Suprapubic skin (tissue), 4 donors: ENCODE data around the gene SGCD. TPM values are rescaled to one million over a fixed set of nuclear protein-coding genes. Genes with fewer than 3 reads are reported as not detected.

Experiments used
- DNase-seq, 2 donors: peaks; one replicate each; pipeline ENCODE4 v3.0.0-alpha.2; 2019; ENCODE audit warnings: low spot score in 2 of 2
- H3K27ac ChIP-seq: fragments of 200-600 bp; sonication (generic); one replicate; pipeline ENCODE4 v1.5.1; 2019
- H3K27me3 ChIP-seq: fragments of 200-600 bp; sonication (generic); one replicate; pipeline ENCODE4 v1.5.1; 2019
- H3K36me3 ChIP-seq: fragments of 200-600 bp; sonication (generic); one replicate; pipeline ENCODE4 v1.5.1; 2019
- H3K4me1 ChIP-seq: fragments of 200-600 bp; sonication (generic); one replicate; pipeline ENCODE4 v1.5.1; 2019
- H3K4me3 ChIP-seq: fragments of 200-600 bp; sonication (generic); one replicate; pipeline ENCODE4 v1.5.1; 2019; ENCODE audit warnings: mild to moderate bottlenecking
- H3K9me3 ChIP-seq: fragments of 200-600 bp; sonication (generic); one replicate; pipeline ENCODE4 v1.5.1; 2019
- CTCF ChIP-seq, 2 donors: fragments of 200-600 bp in 1 of 2; fragments of 450-650 bp in 1 of 2; sonication (generic) in 1 of 2; IDR thresholded peaks; one replicate each; pipeline ENCODE4 v1.5.1; 2016 to 2019; ENCODE audit warnings: antibody characterized with exemption in 2 of 2, mild to moderate bottlenecking in 1 of 2, moderate library complexity in 1 of 2
- EP300 ChIP-seq: sonication (generic); formaldehyde crosslinking; IDR thresholded peaks from one replicate; pipeline ENCODE4 v1.6.1; 2017; ENCODE audit warnings: antibody characterized with exemption
- POLR2A ChIP-seq, 2 donors: fragments of 450-650 bp; IDR thresholded peaks; one replicate each; pipeline ENCODE4 v1.6.1; 2017; ENCODE audit warnings: antibody characterized with exemption in 2 of 2, mild to moderate bottlenecking in 2 of 2, moderate library complexity in 2 of 2
- POLR2AphosphoS5 ChIP-seq, 3 donors: sonication (generic); formaldehyde crosslinking; IDR thresholded peaks; one replicate each; pipeline ENCODE4 v1.6.1; 2017; ENCODE audit warnings: antibody characterized with exemption in 3 of 3
- WGBS: methylation state at CpG from one replicate; pipeline ENCODE4 v1.1.5; 2018; 5-methylcytosine and 5-hydroxymethylcytosine counted together
- total RNA-seq, 4 donors: library from RNA; depleted of rRNA; stranded (reverse); fragments of >200 nt; gene quantifications; one replicate each; pipeline ENCODE4 v1.1.0, GENCODE V29; 2016

The SGCD gene
- total RNA-seq, 4 donors from 2014 or later = 1.2 to 5.7 (median 3.9) TPM

GRCh38 chr5:156486394-156487238, 159.7 kb downstream of the SGCD start:
- Histone ChIP-seq H3K9me3 (peaks cover 4% of the 10 kb centered on the region), H3K4me3 (no peak overlapping the region), H3K27me3 (no peaks in the 10 kb centered on the region), H3K36me3 (no peaks in the 10 kb centered on the region), H3K27ac (no peak overlapping the region), H3K4me1 (no peaks in the 10 kb centered on the region)
- 86% methylated on average over 1 of the region's 2 CpGs for WGBS
- TF ChIP-seq CTCF (IDR thresholded peaks at IDR 0.05) = no peak
- no peak for TF ChIP-seq POLR2A (IDR thresholded peaks at IDR 0.05)
- no peak for TF ChIP-seq POLR2AphosphoS5 (IDR thresholded peaks at IDR 0.05)
- TF ChIP-seq EP300 = no peak
- DNase-seq = no peak

- 14% methylated on average over 1 of the region's 1 CpG for WGBS
- TF ChIP-seq CTCF (IDR thresholded peaks at IDR 0.05) = no peak
- no peak for TF ChIP-seq POLR2AphosphoS5 (IDR thresholded peaks at IDR 0.05)
- no peak for TF ChIP-seq POLR2A (IDR thresholded peaks at IDR 0.05)
- no peak for TF ChIP-seq EP300
- H3K36me3 ChIP-seq = no peaks in the 10 kb centered on the region
- no peak for DNase-seq
- no peaks in the 10 kb centered on the region for H3K4me1 ChIP-seq
- H3K9me3 ChIP-seq = no peaks in the 10 kb centered on the region
- H3K4me3 ChIP-seq = no peak overlapping the region
- no peak overlapping the region for H3K27ac ChIP-seq
- H3K27me3 ChIP-seq = no peaks in the 10 kb centered on the region
These were observed 164.8 kb downstream of the SGCD start for GRCh38 chr5:156491766-156492165.

- whole genome bisulfite sequencing = 75% methylated on average over 3 of the region's 3 CpGs
- TF ChIP-seq POLR2AphosphoS5 (IDR thresholded peaks at IDR 0.05) = no peak
- no peak for TF ChIP-seq CTCF (IDR thresholded peaks at IDR 0.05)
- TF ChIP-seq POLR2A (IDR thresholded peaks at IDR 0.05) = no peak
- no peak for TF ChIP-seq EP300
- H3K9me3 ChIP-seq = no peaks in the 10 kb centered on the region
- no peak overlapping the region for H3K4me3 ChIP-seq
- no peaks in the 10 kb centered on the region for H3K27me3 ChIP-seq
- H3K36me3 ChIP-seq = no peaks in the 10 kb centered on the region
- H3K4me1 ChIP-seq = no peaks in the 10 kb centered on the region
- no peak overlapping the region for H3K27ac ChIP-seq
- DNase-seq = no peak
These were observed 169.3 kb downstream of the SGCD start for GRCh38 chr5:156496291-156496690.

GRCh38 chr5:156497804-156498208, 170.8 kb downstream of the SGCD start:
- no peak overlapping the region for H3K4me3 ChIP-seq
- H3K4me1 ChIP-seq = no peaks in the 10 kb centered on the region
- TF ChIP-seq EP300 (no peak), POLR2A (IDR thresholded peaks at IDR 0.05) (no peak), POLR2AphosphoS5 (IDR thresholded peaks at IDR 0.05) (no peak), CTCF (IDR thresholded peaks at IDR 0.05) (no peak)
- no peaks in the 10 kb centered on the region for H3K9me3 ChIP-seq
- no peak for DNase-seq
- H3K27ac ChIP-seq = no peak overlapping the region
- no peaks in the 10 kb centered on the region for H3K36me3 ChIP-seq
- H3K27me3 ChIP-seq = no peaks in the 10 kb centered on the region
- 33% methylated on average over 3 of the region's 3 CpGs for WGBS

- Histone ChIP-seq H3K27me3 (no peaks in the 10 kb centered on the region), H3K4me3 (no peak overlapping the region), H3K27ac (no peak overlapping the region), H3K9me3 (peaks cover 3% of the 10 kb centered on the region), H3K4me1 (no peaks in the 10 kb centered on the region), H3K36me3 (no peaks in the 10 kb centered on the region)
- TF ChIP-seq POLR2A (IDR thresholded peaks at IDR 0.05) = no peak
- TF ChIP-seq CTCF (IDR thresholded peaks at IDR 0.05) = no peak
- no peak for DNase-seq
- 62% methylated on average over 7 of the region's 7 CpGs for WGBS
These were observed 171.4 kb downstream of the SGCD start for GRCh38 chr5:156498226-156498980.
